Stimulated activated CD4-positive, alpha-beta T cell treated with anti-CD3 and anti-CD28 coated beads, Interleukin-15, amount 100 ng/mL, for 24 hours (primary cell): Measurements from ENCODE around the gene CALHM5.

Experiments used
- DNase-seq: peaks from one replicate; pipeline ENCODE4 v3.0.0-alpha.2; 2020

The CALHM5 gene

DNA sequence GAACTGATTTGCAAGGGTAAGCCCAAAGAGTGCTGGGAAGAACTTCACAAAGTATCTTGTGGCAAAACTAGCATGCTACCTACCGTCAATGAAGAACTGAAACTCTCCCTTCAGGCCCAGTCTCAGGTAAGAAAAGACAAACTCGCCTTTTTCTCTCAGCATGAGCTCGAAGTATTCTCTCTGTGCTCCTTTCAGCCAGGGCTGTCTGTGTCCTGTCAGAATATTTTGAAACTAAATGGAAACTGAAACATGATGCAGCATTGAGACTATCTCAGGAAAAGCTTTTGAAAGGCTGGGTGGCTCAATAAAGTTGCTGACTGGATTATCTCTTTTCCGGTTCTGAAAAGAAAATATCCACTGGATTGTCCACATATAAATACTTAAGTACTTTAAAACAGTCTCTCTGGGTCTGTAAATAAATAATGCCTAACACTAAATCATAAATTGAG, 696 bp downstream of the CALHM5 start:
- DNase-seq = no peak

DNA sequence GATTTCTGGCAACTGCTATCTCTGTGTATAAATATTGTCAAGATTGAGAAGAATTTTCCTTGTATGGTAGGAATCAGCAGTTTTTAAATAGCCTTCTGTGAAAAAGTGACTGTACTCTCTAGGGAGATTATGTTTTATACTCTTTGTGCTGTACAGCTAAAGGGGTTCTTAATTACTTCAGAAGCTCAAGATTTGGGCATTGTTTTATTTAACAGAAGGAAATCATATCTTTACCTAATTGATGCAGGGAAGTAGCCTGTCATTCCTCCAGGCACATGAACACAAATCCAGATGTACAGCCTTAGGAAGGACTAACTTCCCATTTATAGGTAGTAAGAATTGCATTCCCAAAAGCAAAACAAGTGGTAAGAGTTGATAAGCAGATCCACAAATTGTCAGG, 1.3 kb downstream of the CALHM5 start:
- DNase-seq = no peak

DNA sequence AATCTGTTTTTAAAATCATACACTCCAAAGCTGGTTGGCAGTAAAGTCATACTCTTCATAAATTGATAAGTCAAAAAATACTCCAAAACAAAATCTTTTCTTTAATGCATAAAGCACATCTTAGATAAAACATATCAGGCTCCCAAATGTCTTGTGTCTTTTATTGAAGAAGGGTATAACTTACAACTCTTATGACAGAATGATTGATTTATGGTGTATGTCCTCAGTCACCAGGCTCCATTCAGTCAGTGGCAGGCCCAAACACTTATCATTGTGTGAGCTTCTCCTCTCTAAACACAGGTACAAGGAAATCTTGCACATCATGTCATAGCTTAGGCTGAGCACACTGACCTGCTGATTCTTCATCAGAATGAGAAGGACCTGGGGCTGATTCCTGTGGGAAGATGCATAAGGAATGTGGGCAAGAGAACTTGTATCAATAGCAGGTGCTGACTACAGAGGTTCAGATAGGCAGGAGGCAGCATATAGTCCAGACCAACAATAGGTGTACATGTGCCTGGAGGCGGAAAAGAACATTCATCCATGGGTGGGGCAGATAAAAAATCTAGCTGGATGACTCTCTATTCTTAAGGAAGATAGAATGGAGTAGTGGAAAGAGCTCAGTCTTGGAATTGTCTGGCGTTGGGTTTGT, 1.9 kb downstream of the CALHM5 start:
- no peak for DNase-seq

DNA sequence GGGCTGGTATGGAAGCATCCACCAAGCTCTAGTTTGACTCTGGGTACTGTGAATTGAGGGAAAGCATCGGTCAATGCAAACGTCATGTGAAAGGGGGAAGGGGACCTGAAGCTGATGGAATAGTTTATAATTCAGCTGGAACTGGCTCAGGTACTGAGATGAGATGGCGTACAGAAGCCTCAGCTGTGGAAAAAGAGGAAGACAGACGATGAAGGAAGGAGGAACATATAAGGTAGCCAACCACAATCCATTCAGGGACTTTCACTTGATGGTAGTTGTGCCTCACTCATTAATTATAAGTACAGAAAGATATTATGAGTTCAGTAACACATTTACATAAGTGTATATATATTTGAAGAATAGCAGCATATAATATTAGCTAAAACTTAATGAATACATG, 2.7 kb downstream of the CALHM5 start:
- DNase-seq = no peak

DNA sequence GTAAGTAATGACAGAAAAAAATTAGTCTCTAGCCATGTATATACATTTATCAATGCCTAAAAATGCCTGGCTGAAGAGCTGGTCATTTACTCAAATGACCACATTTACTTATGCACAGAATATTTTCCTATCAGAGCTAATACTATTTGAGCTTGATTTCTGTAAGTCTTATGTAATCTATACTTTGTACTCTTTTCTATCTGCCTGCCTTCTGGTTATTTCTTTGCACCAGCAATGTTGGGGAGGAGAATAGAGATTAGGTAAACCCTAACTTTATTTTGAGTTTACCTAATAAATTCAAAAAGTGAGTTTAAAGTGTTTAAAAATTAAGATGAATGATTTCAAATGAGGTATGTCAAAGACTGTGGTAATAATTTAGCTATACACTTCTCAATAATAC, 3.7 kb downstream of the CALHM5 start:
- no peak for DNase-seq

DNA sequence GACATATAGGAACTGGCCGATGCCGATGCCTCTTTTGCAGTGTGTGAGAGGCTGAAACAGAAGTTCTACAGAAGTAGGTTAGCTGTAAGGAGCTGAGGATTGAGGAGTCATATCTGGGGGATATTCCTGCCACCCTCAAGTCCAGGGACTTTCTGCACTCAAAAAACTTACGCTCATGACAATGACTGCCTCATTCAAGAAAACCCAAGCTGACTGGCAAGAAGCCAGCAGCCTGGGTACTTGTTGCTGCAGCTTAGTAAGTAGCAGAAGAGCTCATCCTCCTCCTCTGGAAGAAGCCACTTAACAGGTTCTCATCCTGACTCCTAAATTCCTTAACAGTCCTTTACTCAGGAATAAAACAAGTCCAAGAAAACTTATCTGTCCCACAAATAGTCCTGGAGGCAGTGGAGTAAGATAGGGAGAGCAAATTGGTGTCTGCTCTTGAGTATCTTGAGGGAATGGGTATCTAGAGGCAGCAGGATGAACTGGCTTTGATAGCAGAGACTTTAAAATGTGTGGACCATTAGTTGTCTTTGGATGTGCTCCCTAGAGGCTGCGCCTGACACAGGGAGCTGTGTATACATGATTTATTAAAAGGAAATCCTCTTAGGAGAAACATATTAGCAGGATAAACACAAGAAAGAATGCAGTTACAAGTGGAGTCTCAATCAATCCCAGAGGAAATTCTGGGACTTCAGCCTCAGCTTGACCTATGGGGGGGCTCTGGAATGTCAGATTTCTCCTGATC, 7.4 kb downstream of the CALHM5 start:
- DNase-seq = no peak

DNA sequence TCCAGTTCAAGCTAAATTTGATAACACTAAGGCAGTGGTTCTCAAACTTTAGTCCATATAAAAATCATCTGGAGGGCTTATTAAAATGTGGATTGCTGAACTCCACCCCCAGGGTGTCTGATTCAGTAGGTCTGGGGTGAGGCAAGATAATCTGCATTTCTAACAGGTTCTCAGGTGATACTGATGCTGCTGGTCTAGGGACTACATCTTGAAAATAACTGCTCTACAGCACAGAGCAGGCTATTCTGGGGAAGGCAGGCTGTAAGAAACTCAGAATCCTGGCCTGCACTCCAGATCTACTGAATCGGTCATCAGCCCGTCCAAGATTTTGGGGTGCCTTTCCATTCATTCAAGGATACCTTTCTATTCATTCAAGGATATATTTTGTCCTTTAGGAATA, 11.5 kb downstream of the CALHM5 start:
- no peak for DNase-seq

DNA sequence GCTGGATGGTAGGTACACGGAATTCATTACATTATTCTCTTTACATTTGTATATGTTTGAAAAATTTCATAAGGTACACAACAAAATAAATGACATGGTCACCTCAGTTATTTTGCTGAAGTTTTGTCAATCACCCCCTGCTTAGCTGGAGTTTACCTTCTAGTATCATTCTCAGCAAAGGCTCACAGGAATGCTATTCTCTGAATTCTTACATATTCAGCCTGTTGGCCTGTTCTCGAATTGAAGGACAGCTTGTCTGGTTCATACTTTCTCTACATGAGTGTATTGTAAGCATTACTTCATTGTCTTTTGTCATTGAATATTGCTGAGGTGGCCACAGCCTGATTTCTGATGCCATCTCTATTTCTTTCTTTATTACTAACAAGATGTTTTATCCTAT, 12.8 kb downstream of the CALHM5 start:
- DNase-seq = no peak

DNA sequence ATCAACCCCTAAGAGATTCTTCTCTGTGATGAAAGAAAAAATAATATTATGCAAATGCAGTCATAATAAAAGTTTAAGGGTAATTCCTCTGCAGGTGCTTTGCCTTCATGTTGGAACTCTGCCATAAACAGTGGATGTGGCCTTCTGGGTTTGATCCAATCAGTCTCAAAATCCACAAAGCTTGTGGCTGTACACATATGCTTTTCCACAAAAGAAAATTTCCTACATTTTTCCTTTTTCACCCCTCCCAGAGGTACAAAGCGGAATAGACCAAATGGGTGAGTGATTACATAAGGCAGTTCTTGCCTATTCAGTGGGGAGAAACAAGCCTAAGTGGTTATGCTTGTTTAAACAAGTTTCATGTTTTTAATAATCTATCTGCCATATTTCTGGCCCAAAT, 16.7 kb downstream of the CALHM5 start:
- DNase-seq = no peak

DNA sequence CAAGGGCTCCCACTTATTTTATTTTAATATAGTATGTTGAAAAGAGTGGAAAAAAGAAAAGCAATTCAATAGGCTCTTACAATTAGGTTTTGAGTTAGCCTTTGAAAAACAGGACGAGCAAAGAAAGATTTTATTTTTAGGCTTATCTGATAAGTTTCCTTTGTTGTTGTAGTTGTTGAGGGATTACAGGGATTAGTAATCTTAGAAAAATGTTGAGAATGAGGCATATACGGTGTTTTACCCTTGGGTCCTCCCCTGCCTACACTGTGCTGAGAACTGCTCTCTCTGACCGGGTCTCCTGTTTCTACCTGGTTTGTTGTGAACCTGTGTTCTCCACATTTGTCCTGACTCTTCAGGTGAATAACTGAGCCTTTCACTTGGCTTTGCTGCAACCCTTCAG, 17.3 kb downstream of the CALHM5 start:
- DNase-seq = no peak

DNA sequence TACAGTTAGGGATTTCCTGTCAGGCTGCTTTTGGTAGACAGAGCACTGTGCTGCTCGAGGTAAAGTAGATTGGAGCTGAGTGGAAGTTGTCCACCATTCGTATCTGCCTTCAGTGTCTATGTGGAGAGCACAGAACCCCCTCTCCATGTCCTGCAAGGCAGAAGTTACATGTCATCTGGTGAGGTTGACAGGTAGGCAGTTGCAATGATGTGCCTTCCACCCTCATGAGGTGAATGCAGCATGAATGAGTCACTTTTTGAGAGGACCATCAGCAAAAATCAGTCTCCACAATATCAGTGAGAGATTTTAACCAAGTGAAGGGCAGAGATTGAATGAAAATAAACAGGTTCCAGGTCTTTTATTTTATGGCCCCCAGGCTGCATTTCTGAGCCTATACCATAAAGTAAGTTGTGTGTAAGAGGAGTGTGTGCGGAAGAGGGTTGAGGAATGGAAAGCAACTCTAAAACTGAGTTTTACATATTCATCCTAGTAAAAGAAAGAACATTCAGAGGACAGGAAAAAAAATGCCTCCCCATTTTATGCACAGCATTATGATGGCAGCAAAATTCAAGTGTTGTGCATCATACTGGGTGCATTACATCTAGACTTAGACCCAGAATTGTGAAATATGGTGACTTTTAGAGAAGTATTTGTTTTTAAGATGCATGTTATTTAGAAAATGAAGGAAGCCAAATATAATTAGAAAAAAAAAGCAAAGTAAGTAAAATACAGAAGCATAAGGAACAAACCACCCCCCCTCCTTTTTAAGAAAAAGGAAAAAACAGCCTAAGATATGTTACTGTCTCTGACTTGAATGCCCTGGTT, 18.2 kb downstream of the CALHM5 start:
- DNase-seq = no peak

DNA sequence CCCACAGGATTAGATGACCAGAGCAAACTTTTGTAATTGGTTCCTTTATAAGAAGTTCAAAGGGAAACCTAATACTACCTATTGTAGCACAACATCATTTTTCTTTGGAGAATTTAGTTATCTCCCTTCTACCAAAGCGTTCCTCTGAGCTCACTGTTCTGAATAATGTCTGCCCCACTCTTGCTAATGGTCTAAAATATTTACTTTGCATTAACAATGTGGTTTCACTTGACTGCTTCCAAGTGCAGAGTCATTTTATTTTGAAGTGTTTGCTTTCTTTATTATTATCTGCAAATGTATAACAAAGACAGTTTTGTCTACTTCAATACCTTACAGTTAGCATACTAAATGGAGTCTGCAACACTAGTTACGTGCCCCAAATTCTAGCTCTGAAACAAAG, 19.0 kb downstream of the CALHM5 start:
- no peak for DNase-seq

DNA sequence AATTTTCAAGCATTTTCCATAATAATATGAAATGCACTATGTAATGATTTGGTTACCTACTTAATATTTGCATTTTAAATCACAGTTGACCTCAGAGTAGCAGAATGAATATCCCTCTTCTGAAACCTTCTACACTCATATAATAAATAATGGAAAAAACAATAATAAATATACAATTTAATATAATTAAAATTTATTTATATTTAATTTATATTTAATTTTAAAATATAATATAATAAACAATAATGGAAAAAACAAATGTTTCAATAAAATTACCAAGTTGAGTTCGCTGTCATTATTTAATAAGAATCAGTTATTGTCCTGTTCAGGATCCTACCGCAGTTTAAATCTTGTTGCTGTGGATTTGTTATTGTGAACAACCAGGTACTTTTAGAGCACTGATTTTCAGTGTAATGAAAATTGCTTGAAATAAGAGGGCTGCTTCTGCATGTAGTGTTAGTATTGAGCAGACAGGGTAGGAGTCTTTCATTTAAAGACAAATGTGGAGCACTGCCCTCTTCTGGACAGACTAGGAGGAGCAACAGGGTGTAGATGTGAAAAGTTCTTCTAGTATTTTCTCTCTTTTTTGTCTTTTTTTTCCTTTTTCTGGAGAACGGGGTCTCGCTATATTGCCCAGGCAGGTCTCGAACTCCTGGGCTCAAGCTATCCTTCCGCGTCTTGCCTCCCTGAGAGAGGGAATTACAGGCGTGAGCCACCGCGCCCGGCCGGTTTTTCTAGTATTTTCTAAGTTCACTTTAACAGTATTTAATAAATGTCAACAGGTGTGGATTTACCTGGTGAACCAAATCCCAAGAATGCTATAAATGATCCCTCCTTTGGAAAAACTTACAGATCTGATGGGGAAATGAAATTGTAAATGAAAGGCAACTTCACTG, 20.5 kb downstream of the CALHM5 start:
- peak; percentile 68 for DNase-seq

DNA sequence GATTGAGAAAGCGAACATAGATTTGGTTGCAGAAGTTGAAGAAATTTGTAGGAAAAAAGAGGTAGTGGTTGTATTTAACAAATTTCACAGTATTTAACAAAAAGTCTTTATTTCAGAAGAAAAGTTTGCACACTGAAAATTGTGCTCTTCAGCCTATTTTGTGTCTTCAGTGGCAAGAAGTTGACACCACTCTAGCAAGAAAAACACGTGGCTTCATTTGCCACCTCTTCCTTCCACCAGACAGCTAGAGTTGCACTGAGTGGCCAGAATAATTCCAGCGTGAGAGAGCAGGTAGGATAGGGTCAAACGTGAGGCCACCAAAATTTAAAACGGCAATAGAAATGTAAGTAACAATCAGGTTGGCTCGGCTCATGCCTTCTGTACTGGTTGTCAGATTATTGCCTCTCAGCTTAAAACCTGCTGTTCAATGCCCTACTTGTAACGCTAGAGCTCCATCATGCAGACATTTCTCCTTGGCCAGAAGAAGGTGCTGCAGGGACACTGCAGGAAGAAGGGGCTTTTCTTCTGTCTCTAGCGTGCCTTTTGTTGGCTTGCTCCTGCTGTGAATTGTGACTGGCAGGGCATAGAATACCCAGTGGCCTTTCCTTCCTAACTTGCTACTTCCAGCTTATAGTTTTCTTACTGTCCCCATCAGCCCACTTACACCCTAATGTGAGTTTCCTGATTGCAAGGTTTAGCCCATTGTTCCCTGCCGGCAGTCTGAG, 22.0 kb downstream of the CALHM5 start:
- no peak for DNase-seq

DNA sequence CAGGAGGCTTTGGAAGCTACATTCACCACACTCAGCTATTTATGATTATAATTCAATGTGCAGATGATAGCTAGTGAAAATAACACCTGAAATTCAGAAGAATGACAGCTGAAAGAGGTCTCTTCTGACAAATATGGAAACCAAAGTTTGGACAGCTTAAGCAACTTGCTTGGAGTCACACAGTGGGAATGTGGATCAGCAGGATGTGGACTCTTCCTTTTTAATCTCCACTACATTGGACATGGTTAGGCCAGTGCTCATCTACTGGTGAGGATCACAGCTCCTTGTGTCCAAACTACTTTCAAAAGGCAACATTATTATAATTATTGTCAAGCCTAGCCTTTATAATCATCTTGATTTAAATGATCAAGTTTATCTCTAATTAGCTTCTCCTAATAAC, 23.7 kb downstream of the CALHM5 start:
- no peak for DNase-seq

DNA sequence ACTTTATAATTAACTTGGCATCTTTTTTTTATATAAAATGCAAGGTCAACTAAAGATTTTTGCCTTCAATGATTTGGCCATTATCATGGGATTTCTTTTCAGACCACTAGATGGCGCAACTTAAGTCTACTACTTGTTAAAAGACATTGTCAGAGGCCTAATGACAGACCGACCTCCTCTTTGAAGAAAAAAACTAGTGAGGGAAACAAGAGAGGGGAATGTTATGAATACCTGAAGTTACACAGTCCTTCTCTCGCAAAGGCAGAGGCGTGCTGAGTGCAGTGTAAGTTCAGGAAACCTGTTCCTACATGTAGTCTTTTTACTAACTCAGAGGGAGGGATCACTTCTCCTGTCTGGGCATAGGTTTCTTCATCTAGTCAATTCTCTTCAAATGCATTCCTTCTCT, 24.8 kb downstream of the CALHM5 start:
- DNase-seq = no peak

DNA sequence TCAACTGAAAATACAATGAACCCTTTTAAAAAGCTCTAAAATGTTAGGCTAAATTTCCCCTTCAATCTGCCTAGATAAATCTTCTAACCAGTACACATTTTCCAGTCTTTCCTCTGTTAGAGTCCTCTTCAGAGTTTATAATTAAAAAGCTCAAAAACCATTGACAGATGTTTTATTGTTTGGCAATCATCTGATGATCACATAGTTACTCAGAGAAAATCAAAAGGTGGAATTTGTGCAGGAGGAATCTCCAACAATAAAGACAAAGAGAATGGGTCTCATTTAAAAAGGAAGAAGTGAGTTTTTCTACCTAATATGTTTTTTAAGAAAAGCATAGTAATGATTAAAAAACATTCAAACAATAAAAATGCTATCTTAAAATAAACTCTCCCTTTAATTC, 31.0 kb downstream of the CALHM5 start:
- no peak for DNase-seq

DNA sequence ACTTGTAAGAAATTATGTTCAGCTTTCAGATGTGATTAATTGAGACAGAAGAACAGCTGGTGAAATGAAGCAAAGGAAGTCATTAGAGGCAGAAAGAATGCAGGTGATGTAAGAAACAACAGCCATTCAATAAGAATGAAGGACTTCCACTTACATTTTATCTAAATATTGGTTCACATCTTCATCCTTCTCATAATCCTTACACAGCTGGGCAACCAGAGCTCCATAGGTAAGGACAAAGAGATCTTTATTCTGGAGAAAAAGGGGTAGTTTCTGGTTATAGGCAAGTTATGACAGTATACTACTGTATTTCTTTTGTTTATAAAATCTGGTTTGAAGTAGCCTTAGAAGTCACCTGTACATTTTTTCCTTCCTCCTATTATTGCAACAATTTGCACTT, 31.7 kb downstream of the CALHM5 start:
- no peak for DNase-seq

DNA sequence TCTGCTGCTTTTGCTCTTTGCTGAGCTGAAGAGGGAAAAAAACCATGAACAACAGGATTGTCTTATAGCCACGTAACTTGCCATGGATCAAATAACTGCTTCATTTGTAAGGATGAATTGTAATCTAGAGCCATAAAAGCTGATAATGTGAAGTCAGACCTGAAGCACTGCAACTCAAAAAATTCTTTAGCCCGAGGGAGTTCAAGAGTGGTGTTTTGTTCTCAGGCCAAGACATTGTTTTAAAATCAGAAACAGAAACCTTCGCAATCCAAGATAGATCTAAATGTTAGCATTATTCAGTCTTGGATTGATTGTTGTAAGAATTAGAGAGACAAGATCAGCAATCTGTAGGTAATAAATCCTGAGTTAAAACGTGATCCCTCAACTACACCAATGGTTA, 34.2 kb downstream of the CALHM5 start, which contains the start of gene TRAPPC3L:
Gene TRAPPC3L, minus strand, starts transcription at position 34 of the 400 bp plus-strand sequence. CDS start 170 bp downstream, outside the sequence.
- no peak for DNase-seq

DNA sequence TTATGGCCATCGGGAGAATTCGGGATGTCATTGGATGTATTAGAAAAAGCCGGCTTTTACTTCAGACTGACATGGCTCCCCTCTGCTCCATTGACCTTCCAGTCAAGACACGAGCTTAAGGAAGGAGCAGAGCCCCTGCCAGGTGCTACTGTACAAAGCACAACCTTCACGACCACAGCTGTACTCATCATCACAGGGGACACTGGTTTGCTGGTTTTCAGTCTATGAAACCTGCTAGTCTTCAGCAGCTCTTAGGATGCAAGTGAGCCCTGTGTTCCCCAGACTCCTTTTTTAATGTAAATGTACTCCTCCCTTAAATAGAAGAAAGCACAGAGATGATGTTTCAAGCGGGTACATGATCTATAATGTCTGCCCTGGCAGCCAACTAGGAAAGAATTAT, 35.9 kb downstream of the CALHM5 start:
- no peak for DNase-seq

DNA sequence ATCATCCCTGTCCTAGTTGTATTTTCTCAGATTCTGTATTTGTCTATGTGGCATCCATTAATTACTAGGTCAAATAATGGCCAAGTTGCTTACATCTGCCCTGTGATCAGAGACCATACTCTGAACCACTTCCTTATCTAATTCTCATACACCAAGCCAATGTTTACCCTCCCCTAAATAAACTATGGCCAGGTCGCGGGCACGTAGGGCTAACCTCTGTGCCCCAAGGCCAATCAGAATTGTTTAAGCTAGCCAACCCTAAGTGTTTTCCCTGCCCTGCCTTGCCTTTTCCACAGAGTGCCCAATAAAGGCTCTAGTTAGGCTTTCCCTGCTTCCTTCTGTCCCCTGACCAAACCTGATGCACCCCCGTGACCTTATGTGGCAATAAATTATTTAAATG, 39.4 kb downstream of the CALHM5 start:
- no peak for DNase-seq

DNA sequence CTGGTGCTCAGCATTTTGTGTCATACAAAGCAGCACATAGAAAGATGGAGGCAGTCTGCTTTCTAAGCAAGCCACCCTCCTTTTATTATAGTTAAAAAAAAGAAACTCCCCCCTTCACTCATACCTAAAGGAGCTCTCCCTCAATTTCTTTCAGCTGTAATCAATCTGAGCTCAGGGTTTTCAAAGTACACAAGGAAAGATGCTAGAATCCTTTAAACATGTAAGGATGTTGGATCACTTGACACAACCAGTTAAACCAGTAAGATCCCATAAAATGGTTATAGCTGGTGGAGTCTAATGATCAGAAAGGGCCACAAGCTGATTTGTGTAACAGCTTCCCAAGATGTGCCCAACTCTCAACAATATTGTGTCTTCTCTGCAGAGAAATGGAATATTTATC, 42.0 kb downstream of the CALHM5 start, which contains the start of gene CALHM4:
Gene CALHM4, plus strand, starts transcription at position 301 of the 400 bp plus-strand sequence. Its CDS starts 43 bp downstream, at position 344.
- DNase-seq = no peak
